Gastroesophageal sphincter (tissue), 3 donors: ENCODE measurements around the gene SUOX.

Experiments
- EP300 ChIP-seq: sonication (generic); formaldehyde crosslinking; IDR thresholded peaks from one replicate; pipeline ENCODE4 v1.6.1; 2017; ENCODE audit warnings: antibody characterized with exemption, mild to moderate bottlenecking
- POLR2A ChIP-seq, 2 donors: fragments of 450-650 bp; IDR thresholded peaks; one replicate each; pipeline ENCODE4 v1.6.1; 2017; ENCODE audit warnings: antibody characterized with exemption in 2 of 2, mild to moderate bottlenecking in 2 of 2, moderate library complexity in 1 of 2
- POLR2AphosphoS5 ChIP-seq: sonication (generic); formaldehyde crosslinking; IDR thresholded peaks from one replicate; pipeline ENCODE4 v1.6.1; 2017; ENCODE audit warnings: antibody characterized with exemption
- TF ChIP-seq, protein P1 (sequence below), 4 experiments: fragments of 200-600 bp in 2 of 4; fragments of 450-650 bp in 2 of 4; sonication (generic) in 1 of 4; IDR thresholded peaks; one replicate each; pipeline ENCODE4 v1.5.1; 2017 to 2019; ENCODE audit warnings: antibody characterized with exemption in 4 of 4, mild to moderate bottlenecking in 2 of 4, moderate library complexity in 2 of 4

DNA sequence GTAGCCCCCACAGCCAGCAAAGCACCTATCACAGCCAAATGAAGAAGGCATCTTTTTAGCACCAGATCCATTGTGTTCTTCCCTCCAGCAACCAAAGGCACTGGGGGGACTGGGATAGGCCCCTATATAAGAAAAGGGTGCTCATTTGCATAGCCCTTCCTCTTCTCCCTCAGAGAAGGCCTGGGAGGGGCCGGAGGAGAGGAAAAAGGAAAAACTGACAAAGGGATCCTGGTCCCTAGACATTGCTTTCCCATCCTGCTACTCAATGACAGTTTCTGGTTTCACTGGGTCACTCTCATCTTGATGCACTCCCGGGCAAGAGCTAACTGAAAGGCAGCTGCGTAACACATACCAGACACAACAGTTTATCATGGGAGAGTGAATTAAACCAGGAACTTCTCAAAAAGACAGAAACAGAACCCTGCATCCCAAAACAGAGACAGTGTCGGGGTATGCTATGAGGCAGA, 31.1 kb upstream of the SUOX start, which contains the start of gene PMEL:
- TF ChIP-seq, protein P1, sequence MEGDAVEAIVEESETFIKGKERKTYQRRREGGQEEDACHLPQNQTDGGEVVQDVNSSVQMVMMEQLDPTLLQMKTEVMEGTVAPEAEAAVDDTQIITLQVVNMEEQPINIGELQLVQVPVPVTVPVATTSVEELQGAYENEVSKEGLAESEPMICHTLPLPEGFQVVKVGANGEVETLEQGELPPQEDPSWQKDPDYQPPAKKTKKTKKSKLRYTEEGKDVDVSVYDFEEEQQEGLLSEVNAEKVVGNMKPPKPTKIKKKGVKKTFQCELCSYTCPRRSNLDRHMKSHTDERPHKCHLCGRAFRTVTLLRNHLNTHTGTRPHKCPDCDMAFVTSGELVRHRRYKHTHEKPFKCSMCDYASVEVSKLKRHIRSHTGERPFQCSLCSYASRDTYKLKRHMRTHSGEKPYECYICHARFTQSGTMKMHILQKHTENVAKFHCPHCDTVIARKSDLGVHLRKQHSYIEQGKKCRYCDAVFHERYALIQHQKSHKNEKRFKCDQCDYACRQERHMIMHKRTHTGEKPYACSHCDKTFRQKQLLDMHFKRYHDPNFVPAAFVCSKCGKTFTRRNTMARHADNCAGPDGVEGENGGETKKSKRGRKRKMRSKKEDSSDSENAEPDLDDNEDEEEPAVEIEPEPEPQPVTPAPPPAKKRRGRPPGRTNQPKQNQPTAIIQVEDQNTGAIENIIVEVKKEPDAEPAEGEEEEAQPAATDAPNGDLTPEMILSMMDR (IDR thresholded peaks at IDR 0.05), result no peak
- TF ChIP-seq POLR2A (IDR thresholded peaks at IDR 0.05) (no peak), POLR2AphosphoS5 (no peak), EP300 (no peak)
